ENCODE data around the gene EEF1A2.

DNA sequence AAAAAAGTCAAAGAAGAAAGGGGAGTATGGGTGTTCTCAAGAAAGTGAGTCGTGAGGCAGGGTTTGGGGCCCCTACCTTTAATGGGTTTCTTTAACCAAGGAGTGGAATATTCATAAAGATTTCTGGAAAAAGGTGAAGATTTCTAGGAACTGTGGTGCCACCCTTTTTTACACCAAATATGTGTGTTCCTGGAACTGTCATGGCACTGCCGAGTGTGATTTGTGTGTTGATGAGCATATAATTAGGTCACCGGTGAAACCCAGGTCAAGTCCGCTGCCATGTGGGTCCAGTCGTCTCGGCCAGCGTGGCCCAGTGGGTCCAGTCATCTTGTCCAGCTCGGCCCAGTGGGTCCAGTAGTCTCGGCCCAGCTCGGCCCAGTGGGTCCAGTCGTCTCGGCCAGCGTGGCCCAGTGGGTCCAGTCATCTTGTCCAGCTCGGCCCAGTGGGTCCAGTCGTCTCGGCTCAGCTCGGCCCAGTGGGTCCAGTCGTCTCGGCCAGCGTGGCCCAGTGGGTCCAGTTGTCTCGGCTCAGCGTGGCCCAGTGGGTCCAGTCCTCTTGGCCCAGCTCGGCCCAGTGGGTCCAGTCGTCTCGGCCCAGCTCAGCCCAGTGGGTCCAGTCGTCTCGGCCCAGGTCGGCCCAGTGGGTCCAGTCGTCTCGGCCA lies 8.3 kb upstream of the EEF1A2 start:
- TF ChIP-seq, protein P1, sequence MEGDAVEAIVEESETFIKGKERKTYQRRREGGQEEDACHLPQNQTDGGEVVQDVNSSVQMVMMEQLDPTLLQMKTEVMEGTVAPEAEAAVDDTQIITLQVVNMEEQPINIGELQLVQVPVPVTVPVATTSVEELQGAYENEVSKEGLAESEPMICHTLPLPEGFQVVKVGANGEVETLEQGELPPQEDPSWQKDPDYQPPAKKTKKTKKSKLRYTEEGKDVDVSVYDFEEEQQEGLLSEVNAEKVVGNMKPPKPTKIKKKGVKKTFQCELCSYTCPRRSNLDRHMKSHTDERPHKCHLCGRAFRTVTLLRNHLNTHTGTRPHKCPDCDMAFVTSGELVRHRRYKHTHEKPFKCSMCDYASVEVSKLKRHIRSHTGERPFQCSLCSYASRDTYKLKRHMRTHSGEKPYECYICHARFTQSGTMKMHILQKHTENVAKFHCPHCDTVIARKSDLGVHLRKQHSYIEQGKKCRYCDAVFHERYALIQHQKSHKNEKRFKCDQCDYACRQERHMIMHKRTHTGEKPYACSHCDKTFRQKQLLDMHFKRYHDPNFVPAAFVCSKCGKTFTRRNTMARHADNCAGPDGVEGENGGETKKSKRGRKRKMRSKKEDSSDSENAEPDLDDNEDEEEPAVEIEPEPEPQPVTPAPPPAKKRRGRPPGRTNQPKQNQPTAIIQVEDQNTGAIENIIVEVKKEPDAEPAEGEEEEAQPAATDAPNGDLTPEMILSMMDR (IDR thresholded peaks at IDR 0.05; ENCODE audit: low read depth, low read length), result no peak
- TF ChIP-seq EZH2phosphoT487 (IDR thresholded peaks at IDR 0.05; ENCODE audit: low read depth), result no peak
